GM12873 (cell line): Measurements from ENCODE around the gene MMEL1.

Experiments
- TF ChIP-seq, protein P1 (sequence below): IDR thresholded peaks from 2 replicates; pipeline ENCODE4 v1.5.1; 2012; ENCODE audit warnings: low read depth, mild to moderate bottlenecking, moderate library complexity, low read length, control low read depth; ENCODE audit not compliant: insufficient read depth; ENCODE audit errors: missing control alignments

Gene MMEL1

DNA sequence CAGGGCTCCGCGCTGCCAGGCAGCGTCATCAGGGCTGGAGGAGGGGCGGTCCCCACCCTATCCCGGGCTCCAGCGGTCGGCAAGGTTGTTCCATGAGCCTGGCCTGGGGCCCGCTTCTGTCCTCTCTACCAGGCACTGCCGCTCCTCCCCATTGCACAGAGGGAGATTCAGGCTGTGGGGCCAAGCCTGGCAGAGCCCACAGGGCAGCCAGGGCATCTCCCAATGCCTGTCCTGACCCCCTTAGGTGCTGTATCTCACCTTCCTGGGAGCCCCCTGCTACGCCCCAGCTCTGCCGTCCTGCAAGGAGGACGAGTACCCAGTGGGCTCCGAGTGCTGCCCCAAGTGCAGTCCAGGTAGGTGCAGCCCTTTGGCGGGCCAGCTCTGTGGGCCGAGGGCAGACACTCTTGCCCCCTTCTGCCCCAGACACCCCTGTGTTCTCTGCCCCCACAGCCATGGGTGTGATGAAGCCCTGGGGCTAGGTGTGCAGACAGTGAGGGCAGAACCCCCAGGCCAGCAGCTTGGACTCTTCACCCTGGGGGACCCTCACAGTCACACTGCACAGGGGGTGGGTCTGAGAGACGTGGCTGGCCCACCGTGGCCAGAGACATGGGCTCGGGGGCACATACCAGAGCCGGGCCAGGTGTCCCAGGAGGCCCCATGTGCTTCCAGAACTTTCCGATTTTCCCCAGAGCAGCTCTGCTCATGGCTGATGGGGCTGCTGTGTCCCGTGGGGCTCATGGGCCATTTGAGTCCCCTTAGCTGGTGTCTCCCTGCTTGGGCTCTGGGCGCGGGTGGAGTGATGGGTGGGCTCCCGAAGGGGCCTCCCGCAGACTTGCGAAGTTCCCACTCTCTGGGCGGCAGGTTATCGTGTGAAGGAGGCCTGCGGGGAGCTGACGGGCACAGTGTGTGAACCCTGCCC is 75.1 kb downstream of the MMEL1 start:
- TF ChIP-seq, protein P1, sequence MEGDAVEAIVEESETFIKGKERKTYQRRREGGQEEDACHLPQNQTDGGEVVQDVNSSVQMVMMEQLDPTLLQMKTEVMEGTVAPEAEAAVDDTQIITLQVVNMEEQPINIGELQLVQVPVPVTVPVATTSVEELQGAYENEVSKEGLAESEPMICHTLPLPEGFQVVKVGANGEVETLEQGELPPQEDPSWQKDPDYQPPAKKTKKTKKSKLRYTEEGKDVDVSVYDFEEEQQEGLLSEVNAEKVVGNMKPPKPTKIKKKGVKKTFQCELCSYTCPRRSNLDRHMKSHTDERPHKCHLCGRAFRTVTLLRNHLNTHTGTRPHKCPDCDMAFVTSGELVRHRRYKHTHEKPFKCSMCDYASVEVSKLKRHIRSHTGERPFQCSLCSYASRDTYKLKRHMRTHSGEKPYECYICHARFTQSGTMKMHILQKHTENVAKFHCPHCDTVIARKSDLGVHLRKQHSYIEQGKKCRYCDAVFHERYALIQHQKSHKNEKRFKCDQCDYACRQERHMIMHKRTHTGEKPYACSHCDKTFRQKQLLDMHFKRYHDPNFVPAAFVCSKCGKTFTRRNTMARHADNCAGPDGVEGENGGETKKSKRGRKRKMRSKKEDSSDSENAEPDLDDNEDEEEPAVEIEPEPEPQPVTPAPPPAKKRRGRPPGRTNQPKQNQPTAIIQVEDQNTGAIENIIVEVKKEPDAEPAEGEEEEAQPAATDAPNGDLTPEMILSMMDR = no peak

DNA sequence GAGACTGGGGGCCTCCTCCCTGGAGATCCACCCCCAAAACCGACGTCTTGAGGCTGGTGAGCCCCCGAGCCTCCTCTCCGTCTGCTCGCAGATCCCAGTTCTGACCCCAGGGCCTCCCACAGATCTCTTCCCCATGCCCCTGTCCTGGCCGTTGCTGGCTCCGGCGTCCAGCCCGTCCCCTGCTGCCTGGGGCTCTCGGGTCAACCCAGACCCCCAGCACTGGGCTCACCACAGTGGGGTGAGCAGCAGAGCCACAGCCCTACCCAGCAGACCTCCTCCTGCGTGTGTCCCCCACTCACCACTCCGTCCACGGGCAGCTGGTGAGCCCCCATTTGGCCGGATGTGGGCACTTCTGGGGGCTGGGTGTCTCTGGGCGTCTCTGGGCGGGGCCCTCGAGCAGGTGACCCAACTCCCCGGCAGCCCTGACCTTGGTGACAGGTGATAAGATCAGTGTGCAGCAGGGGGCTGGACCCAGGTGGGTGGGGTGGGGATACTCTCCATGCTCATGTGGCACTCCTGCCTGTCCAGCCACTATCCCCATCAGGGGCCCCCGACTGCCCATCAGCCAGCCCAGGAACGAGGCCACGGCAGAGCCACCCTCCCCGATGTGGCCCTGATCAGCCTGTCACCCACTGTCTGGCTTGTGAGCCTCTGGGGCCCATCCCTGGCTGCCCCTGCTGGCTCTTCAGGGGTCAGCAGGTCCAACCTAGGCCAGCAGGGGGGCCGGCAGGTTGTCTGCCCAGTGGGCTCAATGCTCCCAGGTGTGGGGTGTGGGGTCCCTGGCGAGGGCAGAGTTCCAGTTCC is 75.9 kb downstream of the MMEL1 start:
- TF ChIP-seq, protein P1 = peak; percentile 29

DNA sequence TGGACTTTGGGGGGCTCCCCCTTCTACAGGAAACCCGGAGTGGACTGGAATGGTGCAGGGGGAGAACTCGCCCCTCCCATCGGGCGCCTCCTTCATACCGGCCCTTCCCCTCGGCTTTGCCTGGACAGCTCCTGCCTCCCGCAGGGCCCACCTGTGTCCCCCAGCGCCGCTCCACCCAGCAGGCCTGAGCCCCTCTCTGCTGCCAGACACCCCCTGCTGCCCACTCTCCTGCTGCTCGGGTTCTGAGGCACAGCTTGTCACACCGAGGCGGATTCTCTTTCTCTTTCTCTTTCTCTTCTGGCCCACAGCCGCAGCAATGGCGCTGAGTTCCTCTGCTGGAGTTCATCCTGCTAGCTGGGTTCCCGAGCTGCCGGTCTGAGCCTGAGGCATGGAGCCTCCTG is 76.5 kb downstream of the MMEL1 start, which contains the start of gene TNFRSF14:
TNFRSF14 (plus strand) TSS at position 95 of the 401 bp plus-strand sequence; CDS start at position 389, 294 bp downstream.
- TF ChIP-seq, protein P1 = peak; percentile 35

DNA sequence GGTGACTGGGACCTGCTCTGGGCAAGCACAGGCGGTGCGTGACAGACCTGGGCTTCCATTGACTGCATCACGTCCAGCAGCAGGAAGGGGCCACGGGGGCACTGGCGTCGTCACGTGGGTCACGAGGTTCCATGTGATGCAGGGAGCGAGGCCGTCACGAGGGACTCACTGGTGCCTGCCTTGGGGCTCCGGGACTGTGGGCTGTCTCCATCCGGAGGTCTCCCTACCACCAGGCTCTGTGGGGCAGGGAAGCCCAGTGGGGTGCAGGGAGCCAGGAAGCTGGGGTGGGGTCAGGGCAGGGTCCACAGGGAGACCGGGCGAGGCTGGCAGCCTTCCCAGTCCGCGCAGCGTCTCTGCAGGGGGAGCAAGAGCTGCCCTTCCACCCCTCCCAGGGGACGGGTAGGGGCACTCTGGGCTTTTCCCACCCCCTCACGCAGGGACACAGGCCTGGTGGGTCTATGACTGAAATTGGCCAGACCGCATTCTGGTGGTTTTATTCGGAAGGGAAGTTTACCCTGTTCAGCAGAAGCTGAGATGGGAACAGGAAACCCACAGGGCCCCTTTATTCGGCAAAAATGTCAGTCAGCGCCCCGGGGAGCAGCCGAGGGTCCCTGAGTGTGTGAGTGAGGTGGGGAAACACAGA is 77.1 kb downstream of the MMEL1 start:
- TF ChIP-seq, protein P1 = no peak

DNA sequence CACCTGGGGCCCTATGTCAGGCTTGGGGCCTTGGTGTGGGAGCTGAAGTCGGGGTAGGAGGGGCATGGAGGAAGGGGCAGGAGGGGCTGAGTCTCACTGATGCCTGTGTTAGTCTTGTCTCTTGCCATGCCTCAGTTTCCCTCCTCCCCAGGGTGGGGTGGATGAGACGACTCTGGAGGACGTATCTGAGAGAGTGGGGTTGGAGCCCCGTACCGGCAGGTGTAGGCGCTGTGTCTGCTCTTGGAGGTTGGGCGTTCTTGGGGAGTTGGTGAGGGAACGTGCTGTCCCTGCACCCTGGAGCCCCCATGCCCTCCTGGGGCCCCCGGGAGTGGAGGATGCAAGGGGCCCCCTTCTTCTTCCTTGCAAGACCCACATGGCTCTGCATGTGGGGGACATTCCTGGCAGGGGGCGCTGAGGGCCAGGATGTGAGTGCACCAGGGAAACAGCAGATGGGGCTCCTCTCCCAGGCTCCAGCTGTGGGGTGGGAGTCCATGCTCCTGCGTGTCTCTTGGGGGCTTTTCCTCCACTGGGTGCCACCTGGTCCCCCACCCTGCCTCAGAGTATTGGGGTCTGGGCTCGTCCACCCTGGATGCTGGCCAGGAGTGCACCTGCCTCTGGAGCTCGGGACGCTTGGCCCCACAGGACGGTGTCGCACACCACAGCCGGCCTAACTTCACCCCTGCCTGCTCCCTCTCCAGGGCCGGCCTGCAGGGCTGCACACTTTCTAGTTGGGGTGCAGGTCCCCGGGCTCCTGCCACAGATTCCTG is 78.0 kb downstream of the MMEL1 start:
- TF ChIP-seq, protein P1 = peak; percentile 81

DNA sequence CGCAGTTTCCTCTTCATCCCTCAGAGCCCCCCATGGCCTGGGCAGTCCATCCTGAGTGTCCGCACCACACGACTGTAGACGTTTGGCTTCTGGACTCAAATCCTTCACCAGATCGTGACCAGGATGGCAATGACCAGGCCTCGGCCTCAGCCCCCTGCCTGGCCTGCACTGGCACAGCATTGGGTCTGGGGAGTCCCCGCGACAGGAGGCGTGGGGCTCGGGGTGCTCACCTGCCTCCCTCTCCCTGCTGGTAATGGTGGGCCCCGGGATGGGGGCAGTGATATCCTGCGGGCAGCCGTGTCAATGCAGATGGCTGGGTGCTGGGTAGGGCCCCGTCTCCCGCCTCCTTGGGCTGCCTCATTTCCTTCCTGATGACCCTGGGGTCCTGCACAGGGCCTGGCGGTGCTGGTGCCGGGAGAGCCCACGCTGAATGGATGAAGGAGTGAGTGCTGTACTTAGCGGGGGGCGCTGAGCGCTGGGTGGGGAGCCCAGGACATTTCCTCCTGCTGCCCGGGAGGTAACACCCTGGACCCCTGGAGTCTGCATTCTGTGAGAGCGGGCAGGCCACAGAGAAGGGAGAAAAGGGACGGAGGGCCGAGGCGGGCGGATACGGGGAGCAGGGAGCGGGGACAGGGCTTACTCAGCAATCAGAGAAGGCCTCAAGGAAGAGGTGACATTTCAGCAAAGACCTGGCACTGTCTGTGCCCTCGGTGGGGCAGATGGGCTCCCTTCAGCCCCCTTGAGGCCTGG is 78.8 kb downstream of the MMEL1 start:
- TF ChIP-seq, protein P1 = no peak
